Stomach smooth muscle (tissue), 2 donors: ENCODE results near the gene VWA2.

ENCODE experiments used
- H3K27ac ChIP-seq: one replicate; pipeline ENCODE4 v1.7.0; 2013; ENCODE audit warnings: mild to moderate bottlenecking, low read length, inconsistent platforms
- H3K27me3 ChIP-seq, 2 donors: one replicate each; pipeline ENCODE4 v1.7.0; 2013; ENCODE audit warnings: low read length in 2 of 2; ENCODE audit not compliant: insufficient read depth in 2 of 2, control insufficient read depth in 1 of 2
- H3K36me3 ChIP-seq, 2 donors: one replicate each; pipeline ENCODE4 v1.7.0; 2013; ENCODE audit warnings: low read length in 2 of 2; ENCODE audit not compliant: control insufficient read depth in 2 of 2, insufficient read depth in 2 of 2
- H3K4me1 ChIP-seq: one replicate; pipeline ENCODE4 v1.7.0; 2013; ENCODE audit warnings: low read length; ENCODE audit not compliant: control insufficient read depth, insufficient read depth
- H3K4me3 ChIP-seq, 2 donors: one replicate each; pipeline ENCODE4 v1.7.0; 2013; ENCODE audit warnings: low read length in 2 of 2
- H3K9ac ChIP-seq, 2 donors: one replicate each; pipeline ENCODE4 v1.7.0; 2013; ENCODE audit warnings: low read length in 2 of 2, mild to moderate bottlenecking in 1 of 2
- H3K9me3 ChIP-seq, 2 donors: one replicate each; pipeline ENCODE4 v1.7.0; 2013; ENCODE audit warnings: low read length in 2 of 2; ENCODE audit not compliant: control insufficient read depth in 2 of 2
- donor health status: healthy.
- donor health status: Pancreatic carcinoma.

The VWA2 gene

GRCh38 chr10:114316744-114317143 lies 77.7 kb downstream of the VWA2 start:
- Histone ChIP-seq H3K36me3 (peaks cover 17 to 28% of the 10 kb centered on the region in 2 donors), H3K27ac (no peak overlapping the region), H3K4me3 (no peak overlapping the region), H3K9ac (no peak overlapping the region), H3K4me1 (no peaks in the 10 kb centered on the region), H3K9me3 (no peaks in the 10 kb centered on the region), H3K27me3 (no peaks in the 10 kb centered on the region)

- no peak overlapping the region for H3K4me3 ChIP-seq
- no peak overlapping the region for H3K9ac ChIP-seq
- H3K9me3 ChIP-seq = no peaks in the 10 kb centered on the region
- H3K4me1 ChIP-seq = no peaks in the 10 kb centered on the region
- no peak overlapping the region for H3K27ac ChIP-seq
- H3K36me3 ChIP-seq = peaks cover 12 to 26% of the 10 kb centered on the region in 2 donors
- no peaks in the 10 kb centered on the region for H3K27me3 ChIP-seq
Measured at GRCh38 chr10:114319406-114320248, 80.6 kb downstream of the VWA2 start.

GRCh38 chr10:114320249-114321116 lies 81.4 kb downstream of the VWA2 start:
- Histone ChIP-seq H3K9me3 (no peaks in the 10 kb centered on the region), H3K36me3 (peaks cover 12 to 26% of the 10 kb centered on the region in 2 donors), H3K9ac (no peak overlapping the region), H3K4me1 (no peaks in the 10 kb centered on the region), H3K27me3 (no peaks in the 10 kb centered on the region), H3K27ac (no peak overlapping the region), H3K4me3 (no peak overlapping the region)

- Histone ChIP-seq H3K4me1 (no peaks in the 10 kb centered on the region), H3K9ac (no peak overlapping the region), H3K27me3 (no peaks in the 10 kb centered on the region), H3K9me3 (no peaks in the 10 kb centered on the region), H3K4me3 (no peak overlapping the region), H3K36me3 (peaks cover 12 to 29% of the 10 kb centered on the region in 2 donors), H3K27ac (no peak overlapping the region)
Measured at GRCh38 chr10:114322344-114322743, 83.3 kb downstream of the VWA2 start.

- H3K27me3 ChIP-seq = no peaks in the 10 kb centered on the region
- H3K9ac ChIP-seq = no peak overlapping the region
- no peaks in the 10 kb centered on the region for H3K9me3 ChIP-seq
- H3K36me3 ChIP-seq = peaks cover 12 to 29% of the 10 kb centered on the region in 2 donors
- no peak overlapping the region for H3K4me3 ChIP-seq
- H3K27ac ChIP-seq = no peak overlapping the region
- H3K4me1 ChIP-seq = peaks cover 4% of the 10 kb centered on the region
Measured at GRCh38 chr10:114323023-114323422, 84.0 kb downstream of the VWA2 start.

DNA sequence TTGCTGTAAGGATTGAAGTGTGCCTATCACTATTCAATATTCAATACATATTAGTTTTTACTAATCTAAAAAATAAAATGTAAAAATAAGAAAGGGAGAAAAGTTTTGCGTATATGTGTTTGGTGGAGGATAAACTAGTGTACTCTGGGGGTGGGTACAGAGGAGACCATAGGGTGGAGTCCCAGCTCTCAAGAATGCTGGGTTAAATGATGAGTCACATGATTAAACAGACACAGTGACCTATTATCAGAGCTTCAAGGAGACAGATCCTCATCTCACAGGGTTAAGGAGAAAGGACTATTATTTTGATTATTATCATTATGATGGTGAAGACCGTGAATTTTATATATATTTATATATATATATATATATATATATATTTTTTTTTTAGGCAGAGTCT lies 87.7 kb downstream of the VWA2 start:
- Histone ChIP-seq H3K9me3 (no peaks in the 10 kb centered on the region), H3K9ac (no peak overlapping the region), H3K27ac (no peak overlapping the region), H3K27me3 (no peaks in the 10 kb centered on the region), H3K4me1 (peaks cover 18% of the 10 kb centered on the region), H3K4me3 (no peak overlapping the region), H3K36me3 (peaks cover 16 to 26% of the 10 kb centered on the region in 2 donors)

GRCh38 chr10:114327537-114328440 lies 88.7 kb downstream of the VWA2 start:
- Histone ChIP-seq H3K4me3 (no peak overlapping the region), H3K36me3 (peaks cover 11 to 19% of the 10 kb centered on the region in 2 donors), H3K9me3 (no peaks in the 10 kb centered on the region), H3K9ac (no peak overlapping the region), H3K27ac (no peak overlapping the region), H3K27me3 (no peaks in the 10 kb centered on the region), H3K4me1 (peaks cover 24% of the 10 kb centered on the region)

DNA sequence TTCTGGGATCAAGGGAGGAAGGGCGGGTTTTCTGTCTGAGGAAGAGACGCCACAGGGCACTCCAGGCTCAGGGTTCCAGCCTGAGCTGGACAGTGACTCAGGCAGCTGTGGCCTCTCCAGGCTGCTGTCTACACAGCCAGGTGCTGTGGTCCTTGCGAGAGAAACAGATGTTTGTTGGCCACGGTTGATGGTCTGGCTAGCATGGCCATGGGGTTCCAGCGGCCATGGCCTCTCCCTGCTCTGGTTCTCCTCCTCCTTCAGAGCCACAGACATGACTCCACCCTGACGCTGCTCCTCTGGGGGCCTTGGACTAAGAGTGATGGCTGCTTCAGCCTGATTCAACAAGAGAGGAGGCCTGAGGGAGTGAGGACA lies 89.4 kb downstream of the VWA2 start:
- Histone ChIP-seq H3K9ac (no peak overlapping the region), H3K27me3 (no peaks in the 10 kb centered on the region), H3K36me3 (peaks cover 9 to 14% of the 10 kb centered on the region in 2 donors), H3K27ac (no peak overlapping the region), H3K9me3 (no peaks in the 10 kb centered on the region), H3K4me1 (peaks cover 29% of the 10 kb centered on the region), H3K4me3 (no peak overlapping the region)

GRCh38 chr10:114328874-114329273 lies 89.8 kb downstream of the VWA2 start:
- Histone ChIP-seq H3K9me3 (no peaks in the 10 kb centered on the region), H3K27me3 (no peaks in the 10 kb centered on the region), H3K9ac (no peak overlapping the region), H3K4me3 (no peak overlapping the region), H3K4me1 (peaks cover 30% of the 10 kb centered on the region), H3K36me3 (peaks cover 9 to 14% of the 10 kb centered on the region in 2 donors), H3K27ac (no peak overlapping the region)

- Histone ChIP-seq H3K27me3 (no peaks in the 10 kb centered on the region), H3K36me3 (peaks cover 9 to 14% of the 10 kb centered on the region in 2 donors), H3K4me3 (no peak overlapping the region), H3K4me1 (peaks cover 35% of the 10 kb centered on the region), H3K27ac (no peak overlapping the region), H3K9me3 (no peaks in the 10 kb centered on the region), H3K9ac (no peak overlapping the region)
Measured at GRCh38 chr10:114329634-114330365, 90.7 kb downstream of the VWA2 start.
